Ammon's horn (tissue), 1 donor: ENCODE measurements around the gene AKIP1.
A peak's percentile ranks its signal among the peaks of the same experiment; 100 is the strongest.

Experiments
- DNase-seq: peaks from one replicate; pipeline ENCODE4 v3.0.0-alpha.2; 2016; ENCODE audit warnings: low spot score

Gene AKIP1

DNA sequence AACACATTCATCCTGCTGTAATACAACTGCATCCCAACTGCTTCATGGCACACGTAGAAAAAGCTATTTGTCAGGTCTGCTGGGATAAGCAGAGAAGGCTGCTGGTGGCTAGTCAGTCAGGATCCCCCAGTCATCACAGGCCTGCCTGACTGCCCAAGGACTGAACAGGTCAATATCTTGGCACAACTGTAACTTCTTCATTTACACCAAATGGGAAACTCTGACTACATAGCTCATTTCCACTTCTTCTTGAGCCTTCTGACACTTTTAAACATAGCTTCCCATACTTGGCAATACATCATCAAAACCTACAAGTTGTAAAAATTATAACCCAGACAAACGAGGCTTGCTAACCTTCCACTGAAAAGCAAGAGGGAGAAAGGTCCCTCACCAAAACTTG is 50.4 kb downstream of the AKIP1 start:
- no peak for DNase-seq

DNA sequence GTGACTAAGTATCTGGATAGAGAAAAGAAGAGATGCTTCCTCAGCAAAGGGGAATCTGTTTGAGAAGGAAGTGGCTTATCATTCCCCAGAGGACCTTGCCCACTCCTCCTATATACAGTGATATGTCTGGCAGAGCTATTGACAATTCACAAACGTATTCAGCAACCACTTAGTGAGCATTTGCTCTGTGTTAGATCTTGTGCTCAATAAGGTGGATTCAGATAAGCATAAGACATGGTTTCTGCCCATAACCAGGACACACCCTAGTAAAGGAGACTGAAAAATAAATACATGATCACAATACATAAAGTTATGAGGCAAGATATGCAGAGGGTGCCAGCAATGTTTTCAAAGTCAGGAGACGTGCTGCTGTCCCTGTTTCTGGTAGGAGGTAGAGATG is 51.9 kb downstream of the AKIP1 start:
- DNase-seq = no peak

DNA sequence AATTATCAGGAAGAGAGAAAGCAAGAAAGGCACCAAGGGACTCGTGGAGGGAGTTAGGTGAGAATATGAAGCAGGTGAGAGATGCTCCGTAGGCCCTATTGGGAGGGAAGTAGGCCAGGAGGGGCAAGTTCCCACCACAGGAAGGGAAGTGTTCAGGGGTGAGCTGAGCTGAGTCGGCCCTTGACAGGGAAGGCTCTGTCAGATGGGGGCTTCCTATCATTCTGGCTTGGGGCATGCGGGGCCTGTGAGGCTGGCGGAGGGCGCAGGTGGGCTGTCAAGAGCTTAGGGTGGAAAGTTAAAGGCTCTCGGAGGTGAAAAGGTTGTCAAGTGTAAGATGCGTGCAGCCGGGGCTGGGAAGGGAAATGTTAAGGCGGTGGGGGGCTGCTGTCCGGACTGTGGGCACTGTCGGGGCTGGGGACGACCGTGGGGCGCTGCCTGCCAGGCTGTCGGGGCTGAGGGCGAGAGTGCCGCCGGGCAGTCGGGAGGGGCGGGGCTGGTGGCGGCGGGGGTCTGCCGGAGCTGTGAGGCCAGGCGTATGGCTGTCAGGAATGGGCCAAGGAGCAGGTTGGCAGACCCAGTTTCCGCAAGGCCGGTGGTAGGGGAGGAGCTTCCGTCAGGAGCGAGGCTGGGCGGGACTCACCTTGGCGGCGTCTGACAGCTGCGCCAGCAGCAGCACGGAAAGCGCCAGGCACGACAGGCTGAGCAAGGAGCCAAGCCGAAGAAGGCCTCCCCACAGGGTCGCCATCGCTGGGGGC is 52.8 kb downstream of the AKIP1 start:
- DNase-seq = peak; percentile 81

- DNase-seq = peak; percentile 91
Measured at GRCh38 chr11:8964324-8965320, 53.6 kb downstream of the AKIP1 start, which contains the start of gene TMEM9B. TMEM9B (minus strand) TSS chr11:8964442; CDS start chr11:8964313, 129 bp downstream.

- DNase-seq = no peak
Measured at GRCh38 chr11:8967184-8967583, 56.2 kb downstream of the AKIP1 start.
